GM10266 (cell line): ENCODE results near the gene NPSR1.

Experiments used
- DNase-seq: peaks from one replicate; pipeline ENCODE4 v3.0.0; 2012; ENCODE audit errors: extremely low spot score
- CTCF ChIP-seq: IDR thresholded peaks from 2 replicates; pipeline ENCODE4 v1.5.1; 2012; ENCODE audit warnings: mild to moderate bottlenecking, low read depth; ENCODE audit not compliant: control insufficient read depth, insufficient read depth; ENCODE audit errors: missing control alignments

NPSR1 gene

DNA sequence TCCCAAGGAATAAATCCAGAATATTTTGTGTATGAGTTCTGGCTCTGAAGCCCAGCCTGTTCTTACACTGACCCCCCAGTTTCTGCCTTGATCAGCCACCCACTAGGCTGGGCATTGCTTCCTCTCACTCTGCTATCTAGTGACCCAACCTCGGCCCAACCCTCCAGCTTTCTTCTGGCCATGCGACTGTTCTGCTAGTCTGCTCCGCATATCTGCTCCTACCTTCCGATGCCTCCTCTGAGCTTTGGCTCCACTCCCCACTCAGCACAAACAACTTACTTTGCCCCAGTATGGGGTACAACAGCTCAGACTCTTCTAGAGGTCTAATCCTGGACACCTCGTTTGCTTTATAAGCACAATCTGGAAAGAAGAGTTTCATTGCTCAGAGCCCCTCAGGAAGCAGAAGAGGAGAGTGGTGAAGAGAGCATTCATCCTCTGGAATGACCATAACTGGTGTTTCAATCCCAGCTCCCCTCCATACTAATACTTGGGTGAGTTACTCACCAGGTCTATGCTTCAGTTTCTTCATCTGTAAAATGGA is 99.6 kb downstream of the NPSR1 start:
- DNase-seq, result no peak
- no peak for TF ChIP-seq CTCF

GRCh38 chr7:34758111-34758601 is 100.1 kb downstream of the NPSR1 start:
- no peak for TF ChIP-seq CTCF
- no peak for DNase-seq

- peak; percentile 17 for DNase-seq
- peak; percentile 43 for TF ChIP-seq CTCF
These were observed 101.6 kb downstream of the NPSR1 start for GRCh38 chr7:34759477-34760125.

GRCh38 chr7:34760271-34760670 is 102.3 kb downstream of the NPSR1 start:
- TF ChIP-seq CTCF, result no peak
- no peak for DNase-seq

DNA sequence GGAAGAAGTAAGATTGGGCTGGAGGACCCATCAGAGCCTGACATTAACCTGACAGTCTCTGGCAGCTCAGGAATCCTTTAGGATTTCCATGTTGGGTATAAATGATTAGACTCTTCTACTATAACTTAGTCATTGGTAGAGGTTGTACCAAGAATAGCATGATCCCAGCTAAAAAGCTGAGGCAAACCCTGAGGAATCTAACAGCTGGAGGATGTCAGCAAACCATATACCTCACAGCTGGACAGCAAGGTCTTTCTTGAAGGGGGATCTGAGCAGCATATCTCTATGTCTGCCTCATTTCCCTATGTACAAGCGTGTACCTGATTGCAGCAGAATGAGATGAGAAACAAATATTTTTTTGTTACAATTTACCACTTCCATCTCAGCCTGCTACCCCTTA is 103.2 kb downstream of the NPSR1 start:
- TF ChIP-seq CTCF, result no peak
- DNase-seq, result no peak

DNA sequence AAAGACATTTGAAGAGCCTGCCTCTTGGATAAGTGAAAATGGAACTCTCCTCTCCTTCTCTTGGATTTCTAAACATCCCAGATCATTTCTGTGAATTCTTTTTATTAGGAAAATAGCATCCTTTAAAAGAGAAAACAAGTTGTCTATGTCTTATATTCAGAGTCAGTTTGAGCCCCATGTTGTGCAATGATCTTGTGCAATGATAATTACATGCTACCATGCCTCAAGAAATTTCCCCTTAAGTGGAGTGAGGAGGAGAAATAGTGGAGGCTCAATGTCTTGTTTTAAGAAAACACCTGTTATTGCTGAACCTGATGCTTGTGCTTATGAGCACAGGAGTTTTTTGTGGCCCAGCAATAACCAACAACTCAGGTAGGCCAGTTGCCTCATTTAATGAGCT is 103.6 kb downstream of the NPSR1 start:
- no peak for DNase-seq
- no peak for TF ChIP-seq CTCF

- no peak for TF ChIP-seq CTCF
- no peak for DNase-seq
These were observed 104.7 kb downstream of the NPSR1 start for GRCh38 chr7:34762764-34763163.
